B cell (primary cell): ENCODE results near the gene GAREM1. TPM values are rescaled to one million over a fixed set of nuclear protein-coding genes. Genes with fewer than 3 reads are reported as not detected.

Source experiments
- ATAC-seq: fragments of 200-7000 bp; cut with Tn5 transposase; one replicate; pipeline ENCODE4 v1.10.0; 2021; ENCODE audit warnings: low read depth, mild to moderate bottlenecking, moderate number of reproducible peaks, moderate library complexity
- CTCF ChIA-PET: fragments of 350-600 bp; sonication (Branson Sonifier 250); formaldehyde crosslinking; loops from one replicate; lab custom pipeline; 2021; ENCODE audit warnings: antibody characterized with exemption, inconsistent platforms; lab: Charles Lee
- POLR2A ChIA-PET: fragments of 350-600 bp; sonication (Branson Sonifier 250); formaldehyde crosslinking; loops from one replicate; lab custom pipeline; 2021; ENCODE audit warnings: antibody characterized with exemption; lab: Charles Lee
- DNase-seq: peaks from one replicate; pipeline ENCODE4 v3.0.0; 2013
- H2AFZ ChIP-seq: 2 replicates; pipeline ENCODE4 v1.6.1; 2012; ENCODE audit warnings: mild to moderate bottlenecking, low read depth, low read length; ENCODE audit not compliant: insufficient read depth, poor library complexity, severe bottlenecking
- H3K27ac ChIP-seq, 2 donors: 1 replicate in 1 of 2; 2 replicates in 1 of 2; pipeline ENCODE4 v1.5.1; 2012 to 2013; ENCODE audit warnings: low read length in 2 of 2, mild to moderate bottlenecking in 2 of 2, moderate library complexity in 1 of 2
- H3K27me3 ChIP-seq, 4 experiments: fragments of 200-600 bp in 1 of 4; sonication (generic) in 1 of 4; replicated peaks in 1 of 4; 1 replicate in 2 of 4; 2 replicates in 2 of 4; pipeline versions ENCODE4 v1.6.1 to v1.7.0; 2013 to 2016; ENCODE audit warnings: low read length in 3 of 4, mild to moderate bottlenecking in 2 of 4, mixed read lengths in 1 of 4, moderate library complexity in 1 of 4; ENCODE audit not compliant: insufficient read depth in 4 of 4, control insufficient read depth in 3 of 4; ENCODE audit errors: control extremely low read depth in 1 of 4
- H3K36me3 ChIP-seq, 2 experiments: replicated peaks in 1 of 2; 1 replicate in 1 of 2; 2 replicates in 1 of 2; pipeline versions ENCODE4 v1.6.1 to v1.7.1; 2013; ENCODE audit warnings: low read length in 1 of 2; ENCODE audit not compliant: insufficient read depth in 2 of 2, control insufficient read depth in 1 of 2; ENCODE audit errors: control extremely low read depth in 1 of 2, extremely low read depth in 1 of 2
- H3K4me1 ChIP-seq, 2 donors: fragments of 200-600 bp in 1 of 2; sonication (generic) in 1 of 2; 1 replicate in 1 of 2; 2 replicates in 1 of 2; pipeline versions ENCODE4 v1.5.1 to v1.6.1; 2013 to 2017; ENCODE audit warnings: low read length in 2 of 2; ENCODE audit not compliant: control insufficient read depth in 2 of 2, insufficient read depth in 2 of 2
- H3K4me2 ChIP-seq: replicated peaks from 2 replicates; pipeline ENCODE3; 2012; ENCODE audit warnings: mild to moderate bottlenecking, low read depth, low read length; ENCODE audit not compliant: poor library complexity, severe bottlenecking
- H3K4me3 ChIP-seq, 5 experiments: fragments of 200-600 bp in 1 of 5; sonication (generic) in 1 of 5; 1 replicate in 3 of 5; 2 replicates in 2 of 5; pipeline versions ENCODE4 v1.5.1 to v1.7.0; 2011 to 2016; ENCODE audit warnings: low read length in 4 of 5, mild to moderate bottlenecking in 4 of 5, low read depth in 2 of 5, control low read depth in 1 of 5, moderate library complexity in 1 of 5; ENCODE audit not compliant: insufficient read depth in 1 of 5; ENCODE audit errors: control extremely low read depth in 1 of 5, extremely low read depth in 1 of 5
- H3K79me2 ChIP-seq: fragments of 200-600 bp; sonication (generic); one replicate; pipeline ENCODE4 v1.6.0; 2016; ENCODE audit warnings: low read length; ENCODE audit not compliant: control insufficient read depth, insufficient read depth
- H3K9ac ChIP-seq: fragments of 200-600 bp; sonication (generic); 2 replicates; pipeline ENCODE4 v1.6.1; 2017; ENCODE audit warnings: mild to moderate bottlenecking, low read length, moderate library complexity
- H3K9me3 ChIP-seq, 3 donors: one replicate each; pipeline versions ENCODE4 v1.6.1 to v1.7.1; 2013; ENCODE audit warnings: low read length in 2 of 3; ENCODE audit not compliant: control insufficient read depth in 2 of 3, insufficient read depth in 1 of 3; ENCODE audit errors: control extremely low read depth in 1 of 3
- H4K20me1 ChIP-seq: 2 replicates; pipeline ENCODE4 v1.6.0; 2012; ENCODE audit warnings: mild to moderate bottlenecking, low read length; ENCODE audit not compliant: insufficient read depth, control insufficient read depth, poor library complexity, severe bottlenecking
- H3K27ac Mint-ChIP-seq: one replicate; pipeline ENCODE4 v1.8.0; 2021; ENCODE audit warnings: mixed read lengths
- H3K27me3 Mint-ChIP-seq: one replicate; pipeline ENCODE4 v1.8.0; 2021; ENCODE audit warnings: mixed read lengths
- H3K4me1 Mint-ChIP-seq: one replicate; pipeline ENCODE4 v1.8.0; 2021; ENCODE audit warnings: mixed read lengths
- H3K4me3 Mint-ChIP-seq: one replicate; pipeline ENCODE4 v1.8.0; 2021; ENCODE audit warnings: mixed read lengths
- H3K9me3 Mint-ChIP-seq: one replicate; pipeline ENCODE4 v1.8.0; 2022; ENCODE audit warnings: mixed read lengths; ENCODE audit not compliant: insufficient read depth
- EZH2 ChIP-seq: IDR thresholded peaks from 2 replicates; pipeline ENCODE4 v1.6.1; 2012; ENCODE audit warnings: borderline replicate concordance, low read depth, mild to moderate bottlenecking, moderate library complexity, low read length; ENCODE audit not compliant: insufficient read depth, poor library complexity, severe bottlenecking
- WGBS: methylation state at CpG from one replicate; pipeline ENCODE4 v1.1.5; 2013; ENCODE audit warnings: missing lambda C conversion rate; ENCODE audit not compliant: insufficient coverage; 5-methylcytosine and 5-hydroxymethylcytosine counted together
- intact Hi-C: fragments of 100-400 bp; cut with micrococcal nuclease; formaldehyde crosslinking; loops from one replicate; pipeline ENCODE4 v1.10.0; 2022
- polyA plus RNA-seq: library from polyadenylated mRNA; depleted of rRNA; stranded (reverse); fragments of >200 nt; gene quantifications from 2 replicates; pipeline ENCODE4 v1.2.3, GENCODE V29; 2012
- total RNA-seq, 2 donors: library from RNA; stranded (reverse); fragments of 120-200 nt in 1 of 2; gene quantifications; 1 replicate in 1 of 2; 2 replicates in 1 of 2; pipeline versions ENCODE4 v1.2.3 to v1.2.4, GENCODE V29; 2013 to 2022
- TF ChIP-seq, protein P1 (sequence below): fragments of 200-600 bp; IDR thresholded peaks from one replicate; pipeline ENCODE4 v1.8.0; 2022; ENCODE audit warnings: antibody characterized with exemption, mild to moderate bottlenecking

The GAREM1 gene
- total and polyA plus RNA-seq, 2 donors (not counting 1 experiment from before 2014, with no cell fraction given): not detected

DNA sequence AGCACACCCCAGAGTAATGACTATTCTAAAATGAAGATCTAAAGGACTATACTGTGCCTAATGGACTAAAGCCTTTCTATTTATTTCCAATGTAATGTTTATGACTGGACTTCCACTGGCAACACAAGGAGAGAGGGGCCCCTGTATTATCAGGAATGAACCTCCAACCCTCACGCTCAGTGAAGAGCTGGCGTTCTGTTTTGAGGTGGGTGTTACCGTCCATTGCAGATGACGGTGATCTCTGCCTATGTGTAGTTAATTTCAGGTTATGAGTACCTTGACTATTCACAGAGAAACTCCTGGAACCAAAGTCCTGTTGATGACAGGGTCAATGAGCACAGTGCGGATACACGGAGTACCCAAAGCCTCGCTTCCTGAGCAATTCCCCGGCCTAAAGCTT is 195.5 kb downstream of the GAREM1 start:
- no peaks in the 10 kb centered on the region for H3K27me3 ChIP-seq
- POLR2A ChIA-PET: no interaction called here
- ATAC-seq (no peak), DNase-seq (no peak)
- CTCF ChIA-PET: no interaction called here
- no peaks in the 10 kb centered on the region for H3K36me3 ChIP-seq
- no peaks in the 10 kb centered on the region for H4K20me1 ChIP-seq
- Mint-ChIP-seq H3K4me1 (no peaks in the 10 kb centered on the region), H3K9me3 (no peaks in the 10 kb centered on the region), H3K27ac (no peak overlapping the region), H3K27me3 (peaks cover 24% of the 10 kb centered on the region), H3K4me3 (no peak overlapping the region)
- no peaks in the 10 kb centered on the region for H3K79me2 ChIP-seq
- 100% methylated on average over 5 of the region's 8 CpGs for WGBS
- no peak overlapping the region for H3K4me2 ChIP-seq
- no peak overlapping the region for H3K4me3 ChIP-seq
- no peak overlapping the region for H3K27ac ChIP-seq
- intact Hi-C loops: loop anchor here (10.0 kb wide), 1 partner anchor 280 kb away; no protein-coding TSS in a partner anchor
- TF ChIP-seq EZH2: no peak
- TF ChIP-seq, protein P1, sequence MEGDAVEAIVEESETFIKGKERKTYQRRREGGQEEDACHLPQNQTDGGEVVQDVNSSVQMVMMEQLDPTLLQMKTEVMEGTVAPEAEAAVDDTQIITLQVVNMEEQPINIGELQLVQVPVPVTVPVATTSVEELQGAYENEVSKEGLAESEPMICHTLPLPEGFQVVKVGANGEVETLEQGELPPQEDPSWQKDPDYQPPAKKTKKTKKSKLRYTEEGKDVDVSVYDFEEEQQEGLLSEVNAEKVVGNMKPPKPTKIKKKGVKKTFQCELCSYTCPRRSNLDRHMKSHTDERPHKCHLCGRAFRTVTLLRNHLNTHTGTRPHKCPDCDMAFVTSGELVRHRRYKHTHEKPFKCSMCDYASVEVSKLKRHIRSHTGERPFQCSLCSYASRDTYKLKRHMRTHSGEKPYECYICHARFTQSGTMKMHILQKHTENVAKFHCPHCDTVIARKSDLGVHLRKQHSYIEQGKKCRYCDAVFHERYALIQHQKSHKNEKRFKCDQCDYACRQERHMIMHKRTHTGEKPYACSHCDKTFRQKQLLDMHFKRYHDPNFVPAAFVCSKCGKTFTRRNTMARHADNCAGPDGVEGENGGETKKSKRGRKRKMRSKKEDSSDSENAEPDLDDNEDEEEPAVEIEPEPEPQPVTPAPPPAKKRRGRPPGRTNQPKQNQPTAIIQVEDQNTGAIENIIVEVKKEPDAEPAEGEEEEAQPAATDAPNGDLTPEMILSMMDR: no peak
- H3K9ac ChIP-seq: no peak overlapping the region
- H3K9me3 ChIP-seq: no peaks in the 10 kb centered on the region
- H2AFZ ChIP-seq: no peak overlapping the region
- H3K4me1 ChIP-seq: no peaks in the 10 kb centered on the region

DNA sequence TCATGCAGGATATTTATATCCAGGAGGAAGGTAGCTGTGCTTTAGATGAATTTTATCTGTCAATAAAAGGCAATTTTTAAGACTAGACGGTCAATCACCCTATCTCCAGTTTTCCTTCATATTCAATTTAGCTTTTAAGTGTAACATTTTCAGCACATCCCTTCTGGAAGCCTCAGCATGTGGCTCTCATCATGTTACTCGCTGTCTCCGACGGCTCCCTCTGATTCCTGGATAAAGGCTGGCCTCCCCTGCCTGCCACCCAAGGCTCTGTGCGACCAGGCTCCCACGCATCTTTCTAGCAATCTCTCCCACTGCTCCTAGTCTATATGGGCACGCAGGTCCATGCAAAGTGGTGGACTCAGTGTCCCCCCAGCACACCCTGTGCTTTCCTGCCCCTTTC is 196.4 kb downstream of the GAREM1 start:
- DNase-seq: no peak
- Histone ChIP-seq H2AFZ (no peak overlapping the region), H3K4me3 (no peak overlapping the region), H3K9ac (no peak overlapping the region), H4K20me1 (no peaks in the 10 kb centered on the region), H3K9me3 (no peaks in the 10 kb centered on the region), H3K36me3 (no peaks in the 10 kb centered on the region), H3K79me2 (no peaks in the 10 kb centered on the region), H3K4me1 (no peaks in the 10 kb centered on the region), H3K27me3 (peaks cover 0 to 2% (median 0%) of the 10 kb centered on the region in 4 experiments), H3K27ac (no peak overlapping the region), H3K4me2 (no peak overlapping the region)
- H3K4me1 Mint-ChIP-seq: no peaks in the 10 kb centered on the region
- TF ChIP-seq EZH2: no peak
- TF ChIP-seq, protein P1: no peak
- H3K27me3 Mint-ChIP-seq: peaks cover 26% of the 10 kb centered on the region
- ChIA-PET POLR2A (no interaction called here), CTCF (interaction anchor here (0.8 to 1.3 kb wide), 2 partner anchors 194 to 197 kb away, joined by 3 read pairs; partner anchors contain the start of gene GAREM1)
- H3K4me3 Mint-ChIP-seq: no peak overlapping the region
- 95% methylated on average over 6 of the region's 7 CpGs for WGBS
- no peak overlapping the region for H3K27ac Mint-ChIP-seq
- H3K9me3 Mint-ChIP-seq: no peaks in the 10 kb centered on the region
- intact Hi-C loops: loop anchor here (10.0 kb wide), 1 partner anchor 280 kb away; no protein-coding TSS in a partner anchor
- no peak for ATAC-seq
